Left renal pelvis (tissue), 4 donors: Measurements from ENCODE around the gene SUGP1. TPM values are rescaled to one million over a fixed set of nuclear protein-coding genes. Genes with fewer than 3 reads are reported as not detected.

ENCODE experiments used
- DNase-seq, 4 donors: peaks; one replicate each; pipeline ENCODE4 v3.0.0-alpha.2; 2013; ENCODE audit warnings: low read depth in 4 of 4, low spot score in 3 of 4
- polyA plus RNA-seq, 4 donors: library from polyadenylated mRNA; unstranded; fragments of 120-200 nt; gene quantifications; one replicate each; pipeline ENCODE4 v1.2.1, GENCODE V29; 2013; ENCODE audit not compliant: insufficient read length in 4 of 4

The SUGP1 gene
- polyA plus RNA-seq, 4 donors, result 34.7 to 63.1 (median 56.2) TPM

- no peak for DNase-seq
Observed at GRCh38 chr19:19343016-19343362, 22.7 kb upstream of the SUGP1 start.

GRCh38 chr19:19342086-19343015 is 22.0 kb upstream of the SUGP1 start:
- DNase-seq, result peak in 1 of 4 donors; percentile 19

GRCh38 chr19:19341026-19341425 is 20.7 kb upstream of the SUGP1 start:
- no peak for DNase-seq

- no peak for DNase-seq
Observed at GRCh38 chr19:19338082-19338481, 17.8 kb upstream of the SUGP1 start.

- DNase-seq, result no peak
Observed at GRCh38 chr19:19337120-19337519, 16.8 kb upstream of the SUGP1 start.

- DNase-seq, result no peak
Observed at GRCh38 chr19:19336597-19336996, 16.3 kb upstream of the SUGP1 start.

- no peak for DNase-seq
Observed at GRCh38 chr19:19335408-19336158, 15.3 kb upstream of the SUGP1 start.

- DNase-seq, result no peak
Observed at GRCh38 chr19:19334989-19335344, 14.7 kb upstream of the SUGP1 start.

GRCh38 chr19:19334063-19334988 is 14.0 kb upstream of the SUGP1 start:
- no peak for DNase-seq

GRCh38 chr19:19329126-19329525 is 8.8 kb upstream of the SUGP1 start:
- DNase-seq, result no peak

GRCh38 chr19:19327672-19328071 is 7.4 kb upstream of the SUGP1 start:
- no peak for DNase-seq

GRCh38 chr19:19324059-19324770 is 3.9 kb upstream of the SUGP1 start:
- DNase-seq, result no peak

GRCh38 chr19:19321141-19321577 is 850 bp upstream of the SUGP1 start:
- no peak for DNase-seq

- DNase-seq, result no peak
Observed at GRCh38 chr19:19319732-19320360, 463 bp downstream of the SUGP1 start.

GRCh38 chr19:19316082-19316481 is 4.2 kb downstream of the SUGP1 start:
- DNase-seq, result no peak

- no peak for DNase-seq
Observed at GRCh38 chr19:19315444-19315843, 4.9 kb downstream of the SUGP1 start.

- no peak for DNase-seq
Observed at GRCh38 chr19:19308373-19308772, 11.9 kb downstream of the SUGP1 start.

- no peak for DNase-seq
Observed at GRCh38 chr19:19306191-19306590, 14.1 kb downstream of the SUGP1 start.

GRCh38 chr19:19305696-19306095 is 14.6 kb downstream of the SUGP1 start:
- no peak for DNase-seq

- DNase-seq, result no peak
Observed at GRCh38 chr19:19305066-19305465, 15.2 kb downstream of the SUGP1 start.
